ENCODE results near the gene TMEM248.

DNA sequence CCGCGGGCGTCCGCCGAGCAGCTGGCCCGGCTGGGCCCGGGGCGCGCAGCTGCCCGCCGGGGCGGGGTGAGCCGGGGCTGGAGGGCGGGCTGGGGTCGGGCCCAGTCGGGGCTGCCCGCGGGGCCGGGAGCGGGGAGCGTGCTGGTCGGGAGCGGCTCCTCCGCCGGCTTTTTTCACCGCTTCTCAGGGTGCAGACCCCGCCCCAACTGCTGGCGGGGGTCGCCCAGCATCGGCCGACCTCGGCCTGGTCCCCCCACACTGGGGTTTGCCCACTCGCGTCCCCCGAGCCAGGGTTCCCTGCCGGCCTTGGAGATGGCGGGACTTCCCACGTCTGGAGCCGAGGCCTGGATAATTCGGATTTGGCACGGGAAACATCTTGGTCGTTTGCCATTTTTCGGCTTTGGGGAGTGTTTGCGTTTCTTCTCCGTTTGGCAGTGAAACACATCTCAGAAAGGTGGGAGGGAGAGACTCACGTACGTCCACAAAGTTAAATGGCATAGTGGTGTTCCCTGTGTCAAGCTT, 432 bp downstream of the TMEM248 start:
- TF ChIP-seq, protein P1, sequence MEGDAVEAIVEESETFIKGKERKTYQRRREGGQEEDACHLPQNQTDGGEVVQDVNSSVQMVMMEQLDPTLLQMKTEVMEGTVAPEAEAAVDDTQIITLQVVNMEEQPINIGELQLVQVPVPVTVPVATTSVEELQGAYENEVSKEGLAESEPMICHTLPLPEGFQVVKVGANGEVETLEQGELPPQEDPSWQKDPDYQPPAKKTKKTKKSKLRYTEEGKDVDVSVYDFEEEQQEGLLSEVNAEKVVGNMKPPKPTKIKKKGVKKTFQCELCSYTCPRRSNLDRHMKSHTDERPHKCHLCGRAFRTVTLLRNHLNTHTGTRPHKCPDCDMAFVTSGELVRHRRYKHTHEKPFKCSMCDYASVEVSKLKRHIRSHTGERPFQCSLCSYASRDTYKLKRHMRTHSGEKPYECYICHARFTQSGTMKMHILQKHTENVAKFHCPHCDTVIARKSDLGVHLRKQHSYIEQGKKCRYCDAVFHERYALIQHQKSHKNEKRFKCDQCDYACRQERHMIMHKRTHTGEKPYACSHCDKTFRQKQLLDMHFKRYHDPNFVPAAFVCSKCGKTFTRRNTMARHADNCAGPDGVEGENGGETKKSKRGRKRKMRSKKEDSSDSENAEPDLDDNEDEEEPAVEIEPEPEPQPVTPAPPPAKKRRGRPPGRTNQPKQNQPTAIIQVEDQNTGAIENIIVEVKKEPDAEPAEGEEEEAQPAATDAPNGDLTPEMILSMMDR (conservative IDR thresholded peaks at IDR 0.05), result no peak
- TF ChIP-seq ZFX (IDR thresholded peaks at IDR 0.05), result peak; percentile 91
